Fibroblast of mammary gland (primary cell): ENCODE results near the gene WDPCP.

Experiments
- DNase-seq: peaks from one replicate; pipeline ENCODE4 v3.0.0-alpha.2; 2010; ENCODE audit warnings: low read depth
- H3K4me3 ChIP-seq: 2 replicates; pipeline ENCODE4 v1.5.1; 2011; ENCODE audit warnings: low read depth, mild to moderate bottlenecking, low read length, moderate library complexity; ENCODE audit not compliant: control insufficient read depth
- CTCF ChIP-seq: conservative IDR thresholded peaks from 2 replicates; pipeline ENCODE4 v1.5.1; 2011; ENCODE audit warnings: low read depth, low read length, inconsistent platforms; ENCODE audit not compliant: control insufficient read depth, insufficient read depth

WDPCP gene

DNA sequence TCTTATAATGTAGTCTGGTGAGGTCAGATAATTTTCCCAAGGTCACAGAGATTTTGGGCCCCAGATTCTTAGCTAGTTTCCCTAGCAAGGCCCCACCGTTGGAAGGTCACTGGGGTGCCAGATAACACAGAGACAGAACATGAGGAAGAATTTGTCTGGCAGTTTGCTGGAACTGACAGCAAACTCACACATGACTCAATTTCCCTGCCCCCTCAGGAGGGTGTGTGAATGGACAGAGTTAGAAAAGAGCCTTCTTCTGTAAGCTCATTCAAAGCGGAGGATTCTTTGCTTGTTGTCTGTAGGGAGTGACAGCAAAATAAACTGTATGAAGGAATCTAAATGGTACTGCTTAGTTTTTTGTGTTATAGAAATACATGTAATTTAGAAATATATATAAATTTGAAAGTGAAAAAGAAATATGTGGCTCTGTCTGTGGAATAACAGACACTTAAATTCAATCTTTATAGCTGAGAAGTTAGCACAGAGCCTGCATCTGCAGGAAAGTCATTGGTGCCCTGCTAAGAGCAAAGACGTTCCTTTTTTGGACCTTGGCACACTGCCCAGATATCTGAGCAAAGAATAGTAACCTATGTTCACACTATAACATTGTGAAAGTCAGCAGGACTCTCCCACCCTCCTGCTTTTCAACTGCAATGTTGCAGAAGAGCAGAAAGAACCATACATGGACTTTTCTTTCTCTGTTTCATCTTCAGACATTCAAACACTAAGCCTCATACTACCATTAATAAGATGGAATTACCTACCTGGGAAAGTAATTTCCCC is 2.5 kb upstream of the WDPCP start:
- peak; percentile 33 for DNase-seq
- TF ChIP-seq CTCF = no peak
- H3K4me3 ChIP-seq = no peak overlapping the region

DNA sequence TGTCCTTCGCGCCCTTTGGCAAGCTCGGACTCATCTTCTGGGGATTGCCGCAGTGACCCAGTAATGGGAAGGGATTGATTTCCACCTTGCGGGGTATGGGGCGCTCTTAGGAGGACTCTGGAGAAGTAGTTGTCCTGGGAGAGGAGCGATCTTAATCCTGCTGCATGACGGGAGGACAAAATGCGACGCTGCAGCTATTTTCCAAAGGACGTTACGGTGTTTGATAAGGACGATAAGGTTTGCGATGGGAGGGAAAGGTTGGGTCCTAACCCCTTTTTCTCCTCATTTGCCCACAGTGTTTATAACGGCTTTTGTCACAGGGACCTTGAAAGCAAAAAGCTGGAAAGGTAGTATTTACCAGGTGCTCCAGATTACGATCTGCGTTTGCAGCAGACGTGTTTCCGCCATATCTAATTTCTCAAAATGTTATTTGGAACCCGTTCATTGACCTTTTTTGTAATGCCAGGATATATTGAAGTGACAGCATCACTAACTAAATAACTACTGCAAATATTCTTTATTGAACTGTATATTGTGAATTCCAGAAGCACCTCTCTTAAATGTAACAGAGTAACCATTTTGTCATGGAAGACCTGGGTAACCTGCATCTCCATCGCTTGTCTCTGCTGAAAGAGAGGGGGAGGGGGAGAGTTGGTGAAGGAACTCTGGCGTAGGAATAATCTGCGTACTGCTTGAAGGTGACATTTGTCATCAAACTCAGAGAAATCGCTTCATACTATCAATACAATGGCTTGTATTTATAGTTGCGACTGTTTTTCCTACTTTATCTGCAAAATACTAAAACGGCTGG is 1.1 kb upstream of the WDPCP start:
- DNase-seq = no peak
- peak overlapping the region; percentile 96 for H3K4me3 ChIP-seq
- no peak for TF ChIP-seq CTCF

- H3K4me3 ChIP-seq = peak overlapping the region; percentile 96
- DNase-seq = no peak
- no peak for TF ChIP-seq CTCF
Measured at GRCh38 chr2:63587814-63588384, 378 bp downstream of the WDPCP start.

DNA sequence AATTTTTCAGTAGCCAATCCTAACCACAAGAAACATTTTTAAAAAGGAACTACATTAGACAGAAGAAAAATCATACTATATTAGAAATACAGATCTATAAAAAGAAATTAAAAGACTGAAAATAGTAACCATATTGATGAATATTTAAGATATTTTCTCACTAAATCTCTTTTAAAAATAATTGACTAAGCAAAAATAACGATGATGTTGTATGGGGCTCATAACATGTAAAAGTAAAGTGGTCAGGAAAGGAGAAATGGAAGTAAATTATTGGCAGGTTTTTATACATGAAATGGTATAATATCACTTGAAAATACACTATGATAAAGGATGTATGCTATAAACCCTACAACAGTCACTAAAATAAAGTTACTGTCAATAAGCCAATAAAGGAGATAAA is 5.4 kb downstream of the WDPCP start:
- no peak overlapping the region for H3K4me3 ChIP-seq

DNA sequence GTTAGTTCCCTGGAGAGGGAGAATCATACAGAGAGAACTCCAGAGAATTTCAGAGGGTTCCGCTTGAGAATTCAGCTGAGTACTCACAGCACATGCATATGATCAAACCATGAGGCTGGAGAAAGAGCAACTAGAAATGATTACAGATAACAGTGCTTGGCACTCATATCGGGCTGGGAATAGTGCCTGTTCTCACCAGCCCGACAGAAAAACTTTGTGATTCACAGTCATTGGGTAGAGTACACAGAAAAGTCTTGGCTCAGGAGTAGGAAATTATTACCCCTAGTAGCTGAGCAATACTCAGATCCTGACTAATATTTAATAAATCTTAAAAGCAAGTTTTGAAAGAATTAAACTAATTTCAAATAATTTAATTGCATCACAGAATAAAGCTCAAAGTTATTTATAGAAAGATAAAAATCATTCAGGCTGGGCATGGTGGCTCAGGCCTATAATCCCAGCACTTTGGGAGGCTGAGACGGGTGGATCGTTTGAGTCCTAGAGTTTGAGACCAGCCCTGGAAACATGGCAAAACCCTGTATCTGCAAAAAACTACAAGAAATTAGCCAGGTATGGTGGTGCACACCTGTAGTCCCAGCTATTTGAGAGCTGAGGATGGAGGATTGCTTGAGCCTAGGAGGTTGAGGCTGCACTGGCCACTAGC is 6.8 kb downstream of the WDPCP start:
- H3K4me3 ChIP-seq = no peak overlapping the region
- no peak for TF ChIP-seq CTCF
- peak; percentile 84 for DNase-seq

More for the DNA sequence above, 5.4 kb downstream of the WDPCP start:
- DNase-seq = no peak
- TF ChIP-seq CTCF = no peak

DNA sequence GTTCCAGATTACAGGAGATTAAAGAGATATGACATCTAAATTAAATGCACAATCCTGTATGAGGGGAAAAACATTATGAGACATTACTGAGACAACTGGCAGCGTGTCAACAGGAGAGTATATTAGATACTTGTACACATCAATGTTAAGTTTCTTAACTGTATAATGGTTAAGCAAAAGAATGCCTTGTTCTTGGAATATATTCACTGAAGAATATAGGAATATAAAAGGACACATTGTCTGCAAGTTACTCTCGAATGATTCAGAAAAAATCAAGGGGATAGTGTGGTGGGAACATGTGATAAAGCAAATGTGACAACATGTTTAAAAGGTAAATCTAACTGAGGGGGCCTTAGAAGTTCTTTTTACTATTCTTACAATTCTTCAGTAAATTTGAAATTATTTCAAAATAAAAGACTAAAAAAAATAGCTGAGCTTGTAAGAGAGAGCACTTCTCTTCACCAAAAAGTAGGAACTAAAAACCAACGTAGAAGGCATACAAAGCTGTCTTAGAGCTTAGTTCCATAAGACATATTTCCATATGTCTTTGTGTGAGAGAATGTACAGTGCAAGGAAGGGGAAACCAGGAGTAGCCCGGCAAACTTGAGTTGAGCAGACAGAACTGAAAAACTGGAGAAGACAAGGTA is 7.5 kb downstream of the WDPCP start:
- TF ChIP-seq CTCF = no peak

More for the DNA sequence above, 7.5 kb downstream of the WDPCP start:
- no peak for DNase-seq
- no peak overlapping the region for H3K4me3 ChIP-seq
